GM10847 (cell line): ENCODE measurements around the gene CYP2W1.

ENCODE experiments used
- POLR2A ChIP-seq: IDR thresholded peaks from 2 replicates; pipeline ENCODE4 v1.6.1; 2011; ENCODE audit not compliant: insufficient read length; ENCODE audit errors: extremely low read depth

The CYP2W1 gene

DNA sequence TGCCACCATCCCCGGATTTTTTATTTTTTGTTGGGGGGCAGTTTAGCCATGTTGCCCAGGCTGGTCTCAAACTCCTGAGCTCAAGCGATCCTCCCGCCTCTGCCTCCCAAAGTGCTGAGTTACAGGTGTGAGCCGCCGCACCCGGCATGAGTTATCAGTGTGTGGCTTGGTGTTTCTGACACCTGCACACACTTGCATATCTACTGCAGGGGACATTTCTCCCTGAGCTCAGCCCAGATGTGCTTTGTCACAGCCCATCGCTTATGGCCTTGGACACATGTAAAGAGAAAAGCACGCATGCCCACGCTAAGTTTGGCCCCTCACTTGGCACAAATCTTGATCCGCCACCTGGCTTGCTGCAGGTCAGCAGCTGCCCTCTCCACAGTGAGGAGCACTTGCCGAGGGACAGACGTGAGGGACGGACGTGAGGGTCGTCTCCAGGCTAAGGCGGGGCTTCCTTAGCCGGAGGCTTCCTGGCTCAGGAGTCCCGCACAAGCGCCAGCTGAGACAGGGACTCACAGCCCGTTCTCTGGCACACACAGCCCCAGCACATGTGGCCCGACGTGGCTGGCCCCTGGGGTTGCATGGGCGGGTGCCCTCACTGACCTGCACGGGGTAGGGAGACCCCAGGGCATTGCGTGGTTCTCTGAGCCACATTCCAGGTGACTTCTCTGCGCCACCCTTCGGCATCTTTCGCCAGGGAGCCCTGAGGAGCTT, 11.8 kb downstream of the CYP2W1 start:
- no peak for TF ChIP-seq POLR2A

DNA sequence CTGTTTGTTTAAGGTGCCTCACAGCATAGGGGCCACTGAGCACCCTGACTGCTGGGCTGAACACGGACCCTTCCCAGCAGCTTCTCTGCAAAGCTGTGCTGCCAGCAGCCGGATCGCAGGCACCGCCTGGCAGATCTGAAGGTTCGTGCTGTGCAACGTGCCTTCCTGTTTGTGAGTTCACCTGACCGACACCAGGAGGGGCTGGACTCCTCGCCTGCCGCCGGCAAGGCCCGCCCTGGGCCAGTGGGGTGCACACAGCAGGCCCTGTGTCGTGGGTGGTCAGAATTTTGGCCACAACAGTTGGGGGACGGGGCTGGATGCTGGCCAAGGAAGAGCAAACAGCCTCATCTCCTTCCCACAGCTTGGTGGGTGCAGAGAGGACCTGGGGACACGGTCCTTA, 12.6 kb downstream of the CYP2W1 start:
- no peak for TF ChIP-seq POLR2A

DNA sequence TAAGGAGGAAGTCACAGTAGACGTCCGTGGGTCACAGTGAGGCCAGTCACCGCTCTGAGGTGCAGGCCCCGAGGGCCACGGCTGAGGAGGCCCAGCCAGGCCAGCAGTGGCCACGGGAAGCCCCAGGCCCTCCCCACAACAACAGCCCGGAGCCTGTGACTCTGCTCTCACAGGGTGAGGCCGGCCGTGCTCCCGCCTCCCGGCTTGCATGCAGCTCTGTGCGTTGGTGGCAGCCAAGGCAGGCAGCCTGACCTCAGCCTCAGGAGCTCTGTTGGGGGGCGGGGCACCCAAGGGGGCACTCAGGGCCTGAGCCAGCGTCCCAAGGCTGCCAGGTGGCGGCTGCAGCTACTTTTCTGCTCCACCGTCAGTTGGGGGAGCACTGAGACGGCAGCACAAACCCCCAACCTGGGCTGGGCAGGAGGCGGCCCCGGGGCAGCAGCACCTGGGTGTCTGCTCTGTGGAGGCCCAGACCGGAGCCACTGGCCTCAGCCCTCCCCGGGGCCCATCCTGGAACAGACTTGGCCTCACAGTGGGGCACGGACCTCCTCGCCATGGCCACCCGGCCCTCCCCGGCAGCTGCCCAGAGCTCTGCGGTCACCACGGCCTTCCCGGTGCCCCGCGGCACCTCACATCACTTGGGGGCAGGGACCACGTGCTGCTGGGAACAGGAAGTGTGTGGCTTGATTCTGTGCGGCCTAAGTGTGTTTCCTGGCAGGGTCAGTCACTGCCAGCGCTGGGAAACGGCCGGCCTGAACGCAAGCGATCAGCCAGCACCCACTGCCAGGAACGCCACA, 13.3 kb downstream of the CYP2W1 start:
- TF ChIP-seq POLR2A = no peak

DNA sequence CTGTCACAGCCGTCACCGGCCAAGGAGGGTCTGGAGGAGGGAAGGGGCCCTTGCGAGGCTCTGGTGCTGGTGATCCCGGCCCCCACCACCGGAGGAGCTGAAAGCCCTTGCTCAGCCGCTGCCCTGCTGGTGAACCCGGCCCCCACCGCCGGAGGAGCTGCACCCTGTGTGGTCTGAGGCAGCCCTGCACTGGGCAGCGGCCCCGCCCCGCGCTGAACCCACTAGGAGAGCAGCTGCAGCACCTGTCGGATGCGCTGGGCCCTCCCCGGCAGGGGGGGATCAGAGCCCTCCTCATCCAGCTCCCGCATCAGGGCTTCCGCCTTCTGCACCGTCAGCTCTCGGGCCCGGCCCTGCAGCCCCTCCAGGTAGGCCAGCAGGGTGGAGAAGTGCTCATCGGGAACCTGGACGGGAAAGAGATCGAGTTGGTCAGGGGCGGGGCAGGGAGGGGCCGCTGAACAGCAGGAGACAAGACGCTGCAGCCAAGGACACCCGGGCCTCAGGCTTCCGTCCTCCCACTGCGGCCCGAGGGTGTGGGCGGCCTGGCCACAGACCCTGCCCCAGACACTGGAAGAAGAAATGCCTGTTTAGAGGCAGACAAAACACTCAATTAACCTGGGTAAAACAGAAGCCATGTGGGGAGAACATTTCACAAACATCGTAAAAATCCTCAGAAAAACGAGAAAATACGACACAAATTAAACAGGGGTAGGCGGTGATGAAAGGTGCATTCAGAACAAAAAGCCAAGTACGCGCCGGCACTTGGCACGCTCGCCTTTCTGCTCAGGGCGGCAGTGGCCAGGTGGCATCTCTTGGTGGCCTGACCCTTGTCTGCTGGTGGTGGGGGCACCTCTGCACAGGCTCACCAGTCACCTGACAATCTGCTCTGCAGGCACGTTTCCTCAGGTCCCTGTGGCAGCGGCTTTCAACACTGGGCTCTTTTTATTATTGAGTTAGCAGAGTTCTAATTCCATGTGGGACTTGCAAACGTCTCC, 14.7 kb downstream of the CYP2W1 start:
- no peak for TF ChIP-seq POLR2A

DNA sequence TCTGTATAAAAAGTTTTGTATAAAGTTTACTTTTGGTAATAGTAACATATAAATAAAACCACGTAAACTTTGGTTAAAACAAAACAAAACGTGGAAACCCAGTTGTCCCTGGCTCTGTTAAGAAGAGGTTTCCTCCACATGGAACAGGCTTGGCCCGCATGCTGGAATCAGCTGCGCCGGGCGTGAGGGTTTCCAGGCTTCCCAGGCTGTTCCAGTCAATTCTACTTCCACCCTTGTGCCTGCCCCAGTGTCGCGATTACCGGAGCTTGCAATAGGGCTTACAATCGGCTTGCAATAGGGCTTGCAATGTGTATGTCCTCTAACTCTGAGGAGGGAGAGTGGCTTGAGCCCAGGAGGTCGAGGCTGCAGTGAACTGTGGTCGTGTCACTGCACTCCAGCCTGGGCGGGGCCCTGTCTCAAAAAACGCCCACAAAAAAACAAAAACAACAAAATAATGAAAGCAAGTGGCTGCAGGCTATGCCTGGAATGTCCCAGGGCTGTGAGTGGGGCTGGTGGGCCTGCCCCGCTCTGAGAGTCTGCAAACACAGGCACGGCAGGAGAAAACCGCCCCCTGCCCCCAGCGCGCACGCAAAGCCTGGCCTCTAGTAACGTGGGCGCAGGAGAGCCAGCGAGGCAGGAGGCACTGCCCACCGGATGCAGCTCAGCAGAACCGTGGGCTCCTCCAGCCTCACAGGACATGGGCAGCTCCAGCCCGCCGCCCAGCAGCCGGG, 16.3 kb downstream of the CYP2W1 start:
- TF ChIP-seq POLR2A = no peak

DNA sequence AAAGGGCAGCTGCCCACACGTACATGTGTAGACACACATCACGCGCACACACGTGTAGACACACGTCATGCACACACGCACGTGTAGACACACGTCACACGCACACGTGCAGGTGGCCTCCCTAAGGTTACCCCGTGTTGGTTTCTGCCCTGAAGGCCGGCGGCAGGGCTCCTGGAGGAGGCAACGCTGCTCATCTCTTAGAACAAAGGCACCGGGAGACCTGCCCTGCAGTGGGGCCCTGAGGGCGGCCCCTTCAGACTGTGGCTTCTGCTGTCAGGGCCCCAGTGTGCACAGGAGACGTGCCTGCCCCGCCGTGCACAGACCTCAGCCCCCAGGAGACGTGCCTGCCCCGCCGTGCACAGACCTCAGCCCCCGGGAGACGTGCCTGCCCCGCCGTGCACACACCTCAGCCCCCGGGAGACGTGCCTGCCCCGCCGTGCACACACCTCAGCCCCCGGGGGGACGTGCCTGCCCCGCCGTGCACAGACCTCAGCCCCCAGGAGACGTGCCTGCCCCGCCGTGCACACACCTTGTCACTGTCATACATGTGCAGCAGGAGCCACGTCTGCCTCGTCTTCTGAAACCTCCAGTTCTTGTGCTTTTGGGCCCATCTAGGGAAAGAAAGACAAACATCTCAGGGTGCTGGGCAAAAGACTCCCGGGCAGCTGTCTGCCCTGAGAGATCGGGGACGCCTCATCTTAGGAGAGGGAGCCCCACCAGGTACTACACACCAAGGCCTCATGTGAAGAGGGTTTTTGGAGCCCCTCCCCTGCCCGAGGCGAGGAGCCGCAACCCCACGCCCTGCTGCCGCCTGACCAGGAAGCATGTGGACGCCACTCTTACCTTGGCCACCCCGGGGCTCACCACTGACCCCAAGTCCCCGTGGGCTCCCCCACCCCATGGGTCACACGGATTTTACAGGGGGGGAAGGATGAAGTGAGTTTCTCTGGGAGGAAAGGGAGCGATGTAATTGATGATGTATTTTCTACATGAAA, 17.3 kb downstream of the CYP2W1 start:
- no peak for TF ChIP-seq POLR2A

DNA sequence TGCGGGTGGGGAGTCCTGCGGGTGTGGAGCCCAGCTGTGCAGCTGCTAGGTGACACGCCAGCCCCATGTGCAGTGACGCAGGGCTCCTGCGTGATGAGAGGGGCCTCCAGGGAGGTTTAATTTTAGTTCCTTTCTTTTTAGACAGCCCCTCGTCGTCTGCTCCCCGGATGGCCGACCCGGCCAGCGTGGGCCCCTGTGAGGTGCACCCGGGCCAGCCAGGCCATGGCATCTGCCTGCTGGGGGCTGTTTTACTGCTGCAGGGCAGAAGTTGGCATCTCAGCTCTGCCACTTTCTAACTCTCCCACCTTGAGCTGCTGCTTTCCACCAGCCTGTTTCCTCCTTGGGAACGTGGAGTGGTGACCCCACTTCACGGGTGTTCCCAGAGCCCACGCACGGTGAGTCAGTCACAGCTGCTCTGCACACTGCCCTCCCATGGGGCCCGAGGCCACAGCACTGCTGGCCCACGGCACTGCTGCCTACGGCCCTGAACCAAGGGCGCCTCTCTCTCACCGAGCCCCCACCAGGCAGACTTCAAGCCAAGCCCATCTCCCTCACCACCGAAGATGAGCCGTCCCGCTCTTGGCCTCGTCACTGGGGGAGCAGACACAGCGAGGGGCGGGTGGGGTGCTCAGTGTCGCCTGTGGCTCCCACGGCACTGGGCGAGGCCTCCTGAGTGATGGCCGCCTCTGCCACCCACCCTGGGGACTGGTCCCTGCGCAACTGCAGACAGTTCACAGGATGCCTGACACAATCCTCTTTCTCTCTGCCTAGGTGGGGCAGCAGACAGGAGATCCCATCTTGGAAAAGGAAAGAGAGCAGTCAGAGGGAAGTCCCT, 21.3 kb downstream of the CYP2W1 start:
- no peak for TF ChIP-seq POLR2A

DNA sequence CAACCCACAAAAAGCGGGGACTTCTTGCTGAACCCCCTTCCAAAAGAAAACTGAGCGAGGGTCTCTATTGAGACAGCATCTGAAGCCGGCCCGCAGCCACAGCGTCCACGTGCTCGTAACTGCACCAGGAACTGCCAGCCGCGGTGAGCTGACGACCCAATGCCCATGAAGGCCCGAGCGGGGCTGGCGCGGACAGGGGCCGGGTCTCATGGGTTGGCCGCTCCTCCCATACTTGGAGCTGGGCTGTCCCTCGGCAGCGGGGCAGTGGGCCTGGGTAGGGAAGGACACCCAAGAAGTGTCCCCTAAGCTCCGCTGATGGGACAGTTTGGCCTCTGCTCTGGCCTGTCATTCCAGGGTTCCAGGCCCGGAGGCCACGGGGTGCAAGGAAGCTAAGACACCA, 22.3 kb downstream of the CYP2W1 start:
- no peak for TF ChIP-seq POLR2A

DNA sequence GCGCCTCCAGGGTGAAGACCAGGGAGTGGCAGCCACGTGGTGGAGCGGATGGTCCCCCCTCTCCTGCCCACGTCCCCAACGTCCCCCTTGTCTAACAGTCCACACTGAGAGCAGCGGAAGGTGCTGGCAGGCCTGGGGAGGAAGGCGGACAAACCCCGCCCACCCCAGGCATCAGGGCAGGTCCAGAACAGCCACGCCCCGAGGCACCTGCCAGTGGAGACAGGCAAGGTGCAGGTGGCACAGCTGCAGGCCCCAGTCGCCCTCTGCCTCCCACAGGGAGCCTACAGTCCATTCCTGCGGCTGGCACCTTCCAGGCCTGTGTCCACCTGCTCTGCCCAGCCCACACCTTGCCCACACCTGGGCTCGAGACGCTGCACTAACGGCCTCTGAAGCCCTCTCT, 24.9 kb downstream of the CYP2W1 start:
- no peak for TF ChIP-seq POLR2A

DNA sequence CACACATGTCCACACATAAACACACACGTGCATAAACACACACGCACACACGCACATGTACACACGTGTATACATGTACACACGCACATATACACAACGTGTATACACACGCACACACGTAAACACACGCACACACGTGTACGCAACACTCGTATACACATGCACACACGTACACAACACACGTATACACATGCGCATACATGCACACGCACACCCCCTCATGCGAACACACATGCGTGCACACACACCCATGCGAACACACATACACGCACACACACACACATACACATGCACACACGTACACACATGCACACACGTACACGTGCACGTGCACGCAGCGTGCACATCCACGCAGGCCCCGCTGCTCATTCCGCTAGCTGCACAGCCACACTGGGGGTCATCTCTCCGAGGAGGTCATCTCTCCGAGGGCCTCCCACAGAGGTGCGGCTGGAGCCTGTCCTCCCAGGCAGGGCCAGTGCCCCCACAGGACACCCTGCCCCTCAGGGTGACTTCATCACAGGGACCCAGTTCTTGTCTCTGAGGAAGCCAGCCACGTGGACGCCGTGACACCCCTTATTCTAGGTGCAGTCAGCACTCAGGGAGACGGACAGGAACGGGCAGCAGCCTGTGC, 25.9 kb downstream of the CYP2W1 start:
- no peak for TF ChIP-seq POLR2A

DNA sequence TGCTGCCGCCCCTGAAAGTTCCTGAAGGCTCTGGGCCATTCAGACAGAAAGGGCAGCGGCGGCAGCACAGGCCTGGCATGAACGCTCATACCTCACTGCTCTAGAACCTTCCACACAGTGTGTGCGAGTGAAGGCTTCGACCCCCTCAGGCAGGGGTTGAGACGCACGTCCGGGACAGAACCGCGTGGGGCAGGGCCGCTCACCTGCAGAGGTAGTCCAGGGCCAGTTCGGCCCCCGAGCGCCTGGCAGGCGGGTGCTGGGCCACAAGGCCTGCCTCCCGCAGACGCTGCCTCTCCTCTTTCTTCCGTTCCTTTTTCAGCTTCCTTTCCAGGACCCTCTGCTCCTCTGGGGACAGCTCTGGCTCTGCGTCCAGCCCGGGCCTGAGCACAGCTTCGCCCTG, 26.8 kb downstream of the CYP2W1 start:
- TF ChIP-seq POLR2A = no peak

DNA sequence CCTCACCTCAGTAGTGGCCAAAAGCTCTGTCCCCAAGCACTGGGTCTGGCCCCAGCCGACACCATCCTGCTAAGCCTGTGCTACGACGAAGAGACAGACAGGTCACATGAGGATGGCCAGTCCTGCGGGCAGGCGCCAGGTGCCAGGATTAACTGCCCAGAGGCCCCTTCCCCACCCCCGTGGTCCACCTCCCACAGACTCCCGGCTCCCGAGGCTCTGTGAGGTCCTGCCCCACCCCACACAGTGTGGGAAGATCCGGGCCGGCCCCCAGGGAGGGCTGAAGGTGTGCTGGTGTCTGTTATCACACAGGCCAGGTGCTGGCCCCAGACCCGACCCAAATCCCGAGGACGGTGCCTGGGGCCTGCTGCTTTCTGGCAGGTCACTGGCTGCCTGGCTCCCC, 27.2 kb downstream of the CYP2W1 start:
- no peak for TF ChIP-seq POLR2A
